Measurements from ENCODE around the gene SERGEF.
A peak's percentile ranks its signal among the peaks of the same experiment; 100 is the strongest.

The SERGEF gene

DNA sequence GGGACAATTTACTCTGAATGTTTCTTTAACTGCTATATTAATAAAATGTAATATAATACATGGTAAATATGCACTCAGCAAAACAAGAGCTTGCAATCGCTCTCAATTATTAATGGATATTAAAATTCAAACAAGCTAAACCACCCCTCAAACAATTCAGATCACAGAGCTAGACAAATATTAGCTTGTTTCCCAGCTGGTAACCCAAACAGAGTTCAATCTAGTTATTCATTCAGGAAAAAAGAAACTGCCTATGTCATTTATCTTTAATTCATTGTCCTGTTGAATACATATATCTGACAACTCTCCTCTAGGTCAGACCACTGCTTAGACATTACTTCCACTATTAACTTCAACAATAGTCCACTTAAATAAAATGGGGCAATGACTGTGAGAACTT is 78.7 kb downstream of the SERGEF start:
- FAIRE-seq (no peak), DNase-seq (ENCODE audit: insufficient read length, low spot score) (no peak)
- TF ChIP-seq POLR2A (IDR thresholded peaks at IDR 0.05; ENCODE audit: low read depth, low read length) (no peak), TAF1 (IDR thresholded peaks at IDR 0.05; ENCODE audit: low read depth, low read length) (no peak), POLR2AphosphoS5 (IDR thresholded peaks at IDR 0.05; ENCODE audit: low read depth, low read length) (no peak), PAX5 (IDR thresholded peaks at IDR 0.05; ENCODE audit: insufficient read depth, low read length, severe bottlenecking) (no peak), POU2F2 (IDR thresholded peaks at IDR 0.05; ENCODE audit: low read depth, low read length) (no peak), SPI1 (IDR thresholded peaks at IDR 0.05; ENCODE audit: low read depth, low read length) (no peak)

- FAIRE-seq, result no peak
- DNase-seq (ENCODE audit: insufficient read length, low spot score), result no peak
- TF ChIP-seq POU2F2 (IDR thresholded peaks at IDR 0.05; ENCODE audit: low read depth, low read length), result no peak
- TF ChIP-seq SPI1 (IDR thresholded peaks at IDR 0.05; ENCODE audit: low read depth, low read length), result no peak
- TF ChIP-seq PAX5 (IDR thresholded peaks at IDR 0.05; ENCODE audit: insufficient read depth, low read length, severe bottlenecking), result no peak
- no peak for TF ChIP-seq POLR2A (IDR thresholded peaks at IDR 0.05; ENCODE audit: low read depth, low read length)
- no peak for TF ChIP-seq TAF1 (IDR thresholded peaks at IDR 0.05; ENCODE audit: low read depth, low read length)
- TF ChIP-seq POLR2AphosphoS5 (IDR thresholded peaks at IDR 0.05; ENCODE audit: low read depth, low read length), result no peak
These were observed 79.1 kb downstream of the SERGEF start for GRCh38 chr11:17933708-17934107.

GRCh38 chr11:17932472-17932871 is 80.4 kb downstream of the SERGEF start:
- no peak for DNase-seq (ENCODE audit: insufficient read length, low spot score)
- TF ChIP-seq TAF1 (IDR thresholded peaks at IDR 0.05; ENCODE audit: low read depth, low read length), result no peak
- no peak for TF ChIP-seq SPI1 (IDR thresholded peaks at IDR 0.05; ENCODE audit: low read depth, low read length)
- TF ChIP-seq PAX5 (IDR thresholded peaks at IDR 0.05; ENCODE audit: insufficient read depth, low read length, severe bottlenecking), result no peak
- TF ChIP-seq POLR2AphosphoS5 (IDR thresholded peaks at IDR 0.05; ENCODE audit: low read depth, low read length), result no peak
- TF ChIP-seq POLR2A (IDR thresholded peaks at IDR 0.05; ENCODE audit: low read depth, low read length), result no peak
- no peak for FAIRE-seq

DNA sequence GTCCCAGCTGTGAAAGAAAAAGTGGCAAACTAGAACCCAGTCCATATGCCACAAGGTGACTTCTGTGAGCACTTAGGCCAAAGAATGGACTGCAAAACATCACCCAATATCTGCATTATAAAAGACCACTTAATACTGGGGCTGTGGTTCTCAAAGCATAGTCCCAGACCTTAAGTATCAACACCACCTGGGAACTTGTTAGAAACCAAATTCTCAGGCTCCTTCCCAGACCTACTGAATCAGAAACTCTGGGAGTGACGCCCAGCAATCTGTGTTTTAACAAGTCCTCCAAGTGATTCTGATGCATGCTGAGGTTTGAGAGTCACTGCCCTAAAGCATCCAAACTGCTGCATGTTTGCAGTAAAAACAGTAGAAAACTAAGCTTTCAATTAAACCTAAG is 81.3 kb downstream of the SERGEF start:
- TF ChIP-seq POLR2A (IDR thresholded peaks at IDR 0.05; ENCODE audit: low read depth, low read length) (no peak), POLR2AphosphoS5 (IDR thresholded peaks at IDR 0.05; ENCODE audit: low read depth, low read length) (no peak)
- DNase-seq (ENCODE audit: insufficient read length, low spot score) (no peak), FAIRE-seq (no peak)

DNA sequence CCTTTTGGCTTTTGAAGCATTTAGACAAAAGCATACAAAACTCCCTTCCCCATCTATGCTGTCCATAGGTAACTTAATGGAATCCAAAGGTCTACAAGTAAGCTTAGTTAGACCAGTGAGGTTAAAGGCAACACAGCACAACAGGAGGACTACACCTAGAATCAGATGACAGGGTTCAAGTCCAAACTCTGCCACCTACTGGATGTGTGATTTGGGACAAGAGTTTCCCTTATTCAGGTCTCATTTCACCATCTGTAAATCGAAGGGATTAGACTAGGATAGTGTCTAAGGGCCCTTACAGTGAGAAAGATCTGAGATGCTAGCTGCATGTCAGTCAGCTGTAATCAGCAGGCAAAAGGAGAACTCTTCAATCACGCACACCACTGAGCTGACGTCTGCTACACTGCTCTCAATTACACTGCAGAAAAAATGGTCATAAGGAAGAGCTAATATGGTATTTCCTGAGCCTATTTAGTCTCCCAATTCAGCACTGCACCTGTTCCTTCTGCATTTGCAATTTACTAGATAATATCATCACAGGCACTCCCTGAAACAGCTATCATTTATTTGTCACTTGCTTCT is 82.2 kb downstream of the SERGEF start:
- DNase-seq (ENCODE audit: insufficient read length, low spot score) (no peak), FAIRE-seq (peak; percentile 60)
- TF ChIP-seq POLR2A (IDR thresholded peaks at IDR 0.05; ENCODE audit: low read depth, low read length) (no peak), POU2F2 (IDR thresholded peaks at IDR 0.05; ENCODE audit: low read depth, low read length) (no peak), PAX5 (IDR thresholded peaks at IDR 0.05; ENCODE audit: insufficient read depth, low read length, severe bottlenecking) (no peak), SPI1 (IDR thresholded peaks at IDR 0.05; ENCODE audit: low read depth, low read length) (no peak), TAF1 (IDR thresholded peaks at IDR 0.05; ENCODE audit: low read depth, low read length) (no peak), POLR2AphosphoS5 (IDR thresholded peaks at IDR 0.05; ENCODE audit: low read depth, low read length) (no peak)

DNA sequence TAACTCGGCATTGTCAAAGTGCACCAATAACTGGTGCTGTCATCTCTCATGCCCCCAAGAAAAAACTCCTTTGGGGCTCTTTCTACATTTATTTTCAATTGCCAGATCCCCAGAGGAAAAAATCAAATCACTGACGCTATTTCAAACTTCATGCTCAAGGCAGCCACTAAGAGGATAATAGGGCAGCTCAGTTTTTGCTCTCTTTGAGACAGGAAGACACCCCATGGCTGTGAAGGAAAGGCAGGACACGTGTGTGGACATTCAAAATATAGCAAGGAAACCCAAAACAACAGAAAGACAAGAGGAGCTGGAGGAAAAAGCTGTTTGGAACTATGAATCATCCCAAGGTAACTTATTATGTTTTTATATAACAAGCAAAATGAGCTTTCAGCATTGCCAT is 83.7 kb downstream of the SERGEF start:
- FAIRE-seq (no peak), DNase-seq (ENCODE audit: insufficient read length, low spot score) (no peak)
- TF ChIP-seq SPI1 (IDR thresholded peaks at IDR 0.05; ENCODE audit: low read depth, low read length), result no peak
- no peak for TF ChIP-seq POLR2AphosphoS5 (IDR thresholded peaks at IDR 0.05; ENCODE audit: low read depth, low read length)
- no peak for TF ChIP-seq POU2F2 (IDR thresholded peaks at IDR 0.05; ENCODE audit: low read depth, low read length)
- no peak for TF ChIP-seq PAX5 (IDR thresholded peaks at IDR 0.05; ENCODE audit: insufficient read depth, low read length, severe bottlenecking)
- no peak for TF ChIP-seq POLR2A (IDR thresholded peaks at IDR 0.05; ENCODE audit: low read depth, low read length)
- TF ChIP-seq TAF1 (IDR thresholded peaks at IDR 0.05; ENCODE audit: low read depth, low read length), result no peak

GRCh38 chr11:17927681-17928343 is 85.0 kb downstream of the SERGEF start:
- no peak for DNase-seq (ENCODE audit: insufficient read length, low spot score)
- TF ChIP-seq POLR2AphosphoS5 (IDR thresholded peaks at IDR 0.05; ENCODE audit: low read depth, low read length) (no peak), POLR2A (IDR thresholded peaks at IDR 0.05; ENCODE audit: low read depth, low read length) (no peak), SPI1 (IDR thresholded peaks at IDR 0.05; ENCODE audit: low read depth, low read length) (no peak), TAF1 (IDR thresholded peaks at IDR 0.05; ENCODE audit: low read depth, low read length) (no peak), POU2F2 (IDR thresholded peaks at IDR 0.05; ENCODE audit: low read depth, low read length) (no peak), PAX5 (IDR thresholded peaks at IDR 0.05; ENCODE audit: insufficient read depth, low read length, severe bottlenecking) (no peak)
- FAIRE-seq, result no peak

DNA sequence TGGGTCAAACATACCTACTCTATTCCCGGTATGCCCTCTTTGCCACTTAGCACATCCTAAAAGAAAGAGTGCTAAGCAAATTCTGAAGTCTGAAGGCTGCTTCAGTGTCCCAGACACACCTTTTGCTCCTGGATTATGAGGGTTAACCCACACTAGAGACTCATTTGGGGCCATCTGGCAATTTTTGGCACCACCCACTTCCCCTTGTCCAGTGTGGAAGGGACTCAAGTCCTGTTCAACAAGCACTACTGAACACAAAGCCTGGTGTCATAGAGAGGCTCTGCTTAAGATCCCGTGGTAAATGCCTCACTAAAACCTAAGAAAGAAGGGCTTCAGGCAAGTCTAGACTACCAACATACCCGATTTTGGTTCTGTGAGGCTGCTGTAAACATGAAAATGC is 85.8 kb downstream of the SERGEF start:
- DNase-seq (ENCODE audit: insufficient read length, low spot score) (no peak), FAIRE-seq (no peak)
- TF ChIP-seq PAX5 (IDR thresholded peaks at IDR 0.05; ENCODE audit: insufficient read depth, low read length, severe bottlenecking), result no peak
- TF ChIP-seq POLR2A (IDR thresholded peaks at IDR 0.05; ENCODE audit: low read depth, low read length), result no peak
- no peak for TF ChIP-seq SPI1 (IDR thresholded peaks at IDR 0.05; ENCODE audit: low read depth, low read length)
- TF ChIP-seq POU2F2 (IDR thresholded peaks at IDR 0.05; ENCODE audit: low read depth, low read length), result no peak
- TF ChIP-seq TAF1 (IDR thresholded peaks at IDR 0.05; ENCODE audit: low read depth, low read length), result no peak
- no peak for TF ChIP-seq POLR2AphosphoS5 (IDR thresholded peaks at IDR 0.05; ENCODE audit: low read depth, low read length)

DNA sequence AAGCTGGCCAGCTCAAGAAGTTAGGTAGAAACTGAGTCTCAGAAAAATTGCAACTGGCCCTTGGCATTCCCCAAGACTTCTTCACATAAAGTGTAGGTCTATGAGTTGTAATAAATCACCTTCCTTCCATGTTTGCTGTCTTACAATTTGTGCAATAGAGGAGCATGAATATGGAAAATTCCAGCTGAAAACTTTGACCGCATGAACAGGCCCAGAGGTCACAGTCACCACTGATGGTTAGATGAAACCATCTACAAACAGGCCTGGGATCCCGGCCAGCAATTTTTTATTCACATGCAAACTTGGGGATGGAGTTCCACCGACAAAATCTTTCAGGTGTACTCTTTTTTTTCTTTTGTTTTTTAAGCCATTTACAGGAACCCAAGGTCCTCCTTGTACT is 88.1 kb downstream of the SERGEF start:
- DNase-seq (ENCODE audit: insufficient read length, low spot score) (no peak), FAIRE-seq (no peak)
- no peak for TF ChIP-seq TAF1 (IDR thresholded peaks at IDR 0.05; ENCODE audit: low read depth, low read length)
- TF ChIP-seq POU2F2 (IDR thresholded peaks at IDR 0.05; ENCODE audit: low read depth, low read length), result no peak
- no peak for TF ChIP-seq POLR2AphosphoS5 (IDR thresholded peaks at IDR 0.05; ENCODE audit: low read depth, low read length)
- no peak for TF ChIP-seq SPI1 (IDR thresholded peaks at IDR 0.05; ENCODE audit: low read depth, low read length)
- TF ChIP-seq PAX5 (IDR thresholded peaks at IDR 0.05; ENCODE audit: insufficient read depth, low read length, severe bottlenecking), result no peak
- no peak for TF ChIP-seq POLR2A (IDR thresholded peaks at IDR 0.05; ENCODE audit: low read depth, low read length)

DNA sequence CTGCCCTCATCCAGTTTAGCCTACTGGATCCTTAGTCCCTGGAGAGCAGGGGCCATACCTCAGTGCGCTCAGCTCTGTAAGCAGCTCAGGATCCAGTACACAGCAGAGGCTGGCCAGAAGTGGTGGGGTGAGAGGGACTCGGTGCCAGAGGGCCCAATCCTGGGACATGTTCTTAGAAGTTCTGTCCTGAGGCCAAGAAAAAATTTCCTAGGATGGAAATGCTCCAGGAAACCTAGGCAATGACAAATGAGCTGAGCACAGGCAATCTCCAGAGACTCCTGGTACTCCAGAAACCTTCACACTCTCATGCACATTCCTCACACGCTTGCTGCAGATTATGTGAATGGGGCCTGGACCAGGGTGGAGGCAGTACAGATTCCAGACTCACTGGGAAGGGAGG is 89.6 kb downstream of the SERGEF start:
- TF ChIP-seq POU2F2 (IDR thresholded peaks at IDR 0.05; ENCODE audit: low read depth, low read length) (no peak), SPI1 (IDR thresholded peaks at IDR 0.05; ENCODE audit: low read depth, low read length) (no peak), PAX5 (IDR thresholded peaks at IDR 0.05; ENCODE audit: insufficient read depth, low read length, severe bottlenecking) (no peak), TAF1 (IDR thresholded peaks at IDR 0.05; ENCODE audit: low read depth, low read length) (no peak), POLR2AphosphoS5 (IDR thresholded peaks at IDR 0.05; ENCODE audit: low read depth, low read length) (no peak), POLR2A (IDR thresholded peaks at IDR 0.05; ENCODE audit: low read depth, low read length) (no peak)
- FAIRE-seq (no peak), DNase-seq (ENCODE audit: insufficient read length, low spot score) (no peak)
